Lung (tissue), 12 donors: ENCODE measurements around the gene ACOT13. TPM values are rescaled to one million over a fixed set of nuclear protein-coding genes. Genes with fewer than 3 reads are reported as not detected.
"Not testable (repeated sequence)": the region's sequence is repeated elsewhere in the genome, so short reads cannot be mapped to it uniquely, and the experiment has no call there.

ENCODE experiments used
- ATAC-seq: fragments of 200-7000 bp; cut with Tn5 transposase; one replicate; pipeline ENCODE4 v1.9.1; 2020; ENCODE audit warnings: moderate number of reproducible peaks; ENCODE audit not compliant: insufficient read depth, low FRiP score
- DNase-seq, 3 donors: peaks; one replicate each; pipeline ENCODE4 v3.0.0-alpha.2; 2013 to 2017
- H3K27ac ChIP-seq, 2 donors: one replicate each; pipeline ENCODE4 v1.5.1; 2013; ENCODE audit warnings: mild to moderate bottlenecking in 2 of 2, moderate library complexity in 2 of 2, control low read depth in 1 of 2, inconsistent platforms in 1 of 2, low read depth in 1 of 2, low read length in 1 of 2
- H3K27me3 ChIP-seq, 3 donors: one replicate each; pipeline ENCODE4 v1.5.1; 2013; ENCODE audit warnings: low read length in 2 of 3; ENCODE audit not compliant: control insufficient read depth in 3 of 3, insufficient read depth in 3 of 3
- H3K36me3 ChIP-seq, 4 donors: one replicate each; pipeline ENCODE4 v1.5.1; 2013; ENCODE audit warnings: low read length in 4 of 4, mild to moderate bottlenecking in 1 of 4, moderate library complexity in 1 of 4; ENCODE audit not compliant: control insufficient read depth in 4 of 4, insufficient read depth in 4 of 4
- H3K4me1 ChIP-seq, 5 donors: one replicate each; pipeline ENCODE4 v1.5.1; 2013; ENCODE audit warnings: low read length in 5 of 5, mild to moderate bottlenecking in 2 of 5, moderate library complexity in 1 of 5; ENCODE audit not compliant: control insufficient read depth in 5 of 5, insufficient read depth in 5 of 5
- H3K4me3 ChIP-seq: one replicate; pipeline ENCODE4 v1.5.1; 2013; ENCODE audit warnings: mild to moderate bottlenecking, control low read depth, moderate library complexity
- H3K9ac ChIP-seq, 2 donors: one replicate each; pipeline ENCODE4 v1.5.1; 2013; ENCODE audit warnings: low read length in 2 of 2, control low read depth in 1 of 2; ENCODE audit not compliant: insufficient read depth in 1 of 2
- H3K9me3 ChIP-seq, 4 donors: one replicate each; pipeline ENCODE4 v1.5.1; 2013; ENCODE audit warnings: low read length in 3 of 4, mild to moderate bottlenecking in 1 of 4, moderate library complexity in 1 of 4; ENCODE audit not compliant: control insufficient read depth in 4 of 4, insufficient read depth in 3 of 4
- WGBS, 2 donors: extraction: QIAGEN DNeasy Blood & Tissue Kit; methylation state at CpG; one replicate each; pipeline ENCODE4 v1.1.7; 2013; 5-methylcytosine and 5-hydroxymethylcytosine counted together
- polyA plus RNA-seq, 2 donors: library from polyadenylated mRNA; stranded (reverse); fragments of 200-250 nt; gene quantifications; one replicate each; pipeline ENCODE4 v1.2.1, GENCODE V29; 2013
- total RNA-seq, 2 donors: library from RNA; depleted of rRNA in 1 of 2; stranded (reverse); fragments of >200 nt in 1 of 2; gene quantifications; one replicate each; pipeline ENCODE4 v1.2.1, GENCODE V29; 2014 to 2021
- TF ChIP-seq, protein P1 (sequence below): IDR thresholded peaks from 2 replicates; pipeline ENCODE4 v1.5.1; 2012; ENCODE audit warnings: mild to moderate bottlenecking; ENCODE audit errors: control extremely low read depth, extremely low read depth
- donor health status: control.
- donor health status: control.
- donor health status: Bipolar disorder and iron deficiency.
- donor health status: healthy.
- donor health status: DM: yes; HTN: yes; CAD: no.

ACOT13 gene
- total and polyA plus RNA-seq, 4 donors = 4.7 to 59.3 (median 14.3) TPM

DNA sequence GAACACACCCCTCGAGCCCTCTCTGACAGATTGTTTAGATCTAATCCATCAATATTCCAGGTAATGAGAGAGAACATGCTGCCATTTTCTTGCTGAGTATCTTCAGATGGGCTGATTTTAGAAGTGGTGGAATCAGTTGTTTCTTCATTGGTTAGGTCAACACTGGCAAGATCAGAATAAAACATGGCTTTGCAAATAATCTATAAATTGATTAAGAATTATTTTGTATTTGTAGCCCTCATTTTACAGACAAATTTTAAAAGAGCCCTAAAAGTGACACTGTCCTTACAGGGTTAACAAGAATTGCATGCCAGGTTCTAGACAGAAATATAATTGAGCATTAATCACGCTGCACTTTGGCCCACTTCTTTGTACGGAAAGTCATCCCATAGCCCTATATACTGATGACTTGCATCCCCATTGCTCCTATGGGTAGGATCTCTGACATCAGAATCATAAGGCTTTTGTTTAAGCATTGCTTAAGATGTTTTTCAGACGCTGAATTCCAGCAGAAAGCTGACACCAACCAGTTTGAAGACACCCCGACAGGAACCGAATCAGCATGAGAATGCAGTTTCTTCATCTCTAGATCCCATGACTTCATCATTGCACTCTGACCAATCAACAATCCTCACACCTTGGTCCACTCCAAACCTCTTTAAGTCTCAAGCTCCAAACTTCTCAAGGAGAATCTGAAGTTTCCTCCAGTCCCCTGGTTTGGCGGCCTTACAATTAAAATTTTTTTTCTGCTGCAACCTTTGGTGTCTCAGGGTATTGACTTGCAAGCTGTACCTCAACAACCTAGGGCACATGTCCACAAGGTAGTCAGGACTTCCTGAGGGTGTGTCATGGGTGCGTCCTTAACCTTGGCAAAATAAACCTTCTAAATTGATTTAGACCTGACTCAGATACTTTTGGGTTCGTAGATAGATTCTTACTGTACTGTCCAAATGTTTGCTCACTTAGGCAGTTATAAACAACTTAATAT lies 8.0 kb upstream of the ACOT13 start:
- no peak overlapping the region for H3K4me3 ChIP-seq
- TF ChIP-seq, protein P1, sequence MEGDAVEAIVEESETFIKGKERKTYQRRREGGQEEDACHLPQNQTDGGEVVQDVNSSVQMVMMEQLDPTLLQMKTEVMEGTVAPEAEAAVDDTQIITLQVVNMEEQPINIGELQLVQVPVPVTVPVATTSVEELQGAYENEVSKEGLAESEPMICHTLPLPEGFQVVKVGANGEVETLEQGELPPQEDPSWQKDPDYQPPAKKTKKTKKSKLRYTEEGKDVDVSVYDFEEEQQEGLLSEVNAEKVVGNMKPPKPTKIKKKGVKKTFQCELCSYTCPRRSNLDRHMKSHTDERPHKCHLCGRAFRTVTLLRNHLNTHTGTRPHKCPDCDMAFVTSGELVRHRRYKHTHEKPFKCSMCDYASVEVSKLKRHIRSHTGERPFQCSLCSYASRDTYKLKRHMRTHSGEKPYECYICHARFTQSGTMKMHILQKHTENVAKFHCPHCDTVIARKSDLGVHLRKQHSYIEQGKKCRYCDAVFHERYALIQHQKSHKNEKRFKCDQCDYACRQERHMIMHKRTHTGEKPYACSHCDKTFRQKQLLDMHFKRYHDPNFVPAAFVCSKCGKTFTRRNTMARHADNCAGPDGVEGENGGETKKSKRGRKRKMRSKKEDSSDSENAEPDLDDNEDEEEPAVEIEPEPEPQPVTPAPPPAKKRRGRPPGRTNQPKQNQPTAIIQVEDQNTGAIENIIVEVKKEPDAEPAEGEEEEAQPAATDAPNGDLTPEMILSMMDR = no peak
- DNase-seq (no peak), ATAC-seq (peak; percentile 62)
- H3K9me3 ChIP-seq = no peaks in the 10 kb centered on the region
- no peaks in the 10 kb centered on the region for H3K27me3 ChIP-seq
- no peak overlapping the region for H3K9ac ChIP-seq
- H3K27ac ChIP-seq = peak overlapping the region in 1 of 2 donors; percentile 24
- H3K36me3 ChIP-seq = peaks cover 5 to 15% (median 13%) of the 10 kb centered on the region in 4 donors
- 59 to 64% methylated on average over 9 of the region's 9 CpGs for WGBS, 2 donors
- peaks cover 0 to 6% (median 1%) of the 10 kb centered on the region in 5 donors for H3K4me1 ChIP-seq

DNA sequence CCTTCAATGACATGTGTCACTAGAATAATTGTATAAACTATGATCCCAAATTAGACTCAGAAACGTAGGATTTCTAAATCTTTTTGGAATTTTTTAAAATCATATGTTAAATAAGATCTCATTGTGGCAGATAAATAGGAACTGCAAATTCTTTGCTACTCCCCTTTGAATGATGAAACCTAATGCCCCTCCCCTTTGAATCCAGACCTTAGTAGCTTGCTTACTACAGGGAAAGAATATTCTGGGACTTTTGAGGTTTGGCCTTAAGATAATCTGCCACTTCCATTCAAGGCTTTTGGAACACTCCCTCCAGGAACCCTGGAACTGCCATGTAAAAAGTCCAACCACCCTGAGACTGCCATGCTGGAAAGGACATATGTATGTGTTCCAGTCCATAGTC lies 7.3 kb upstream of the ACOT13 start:
- Histone ChIP-seq H3K36me3 (peaks cover 5 to 15% (median 13%) of the 10 kb centered on the region in 4 donors), H3K27ac (peak overlapping the region in 1 of 2 donors; percentile 67), H3K4me1 (peaks cover 0 to 6% (median 1%) of the 10 kb centered on the region in 5 donors), H3K9me3 (no peaks in the 10 kb centered on the region), H3K27me3 (no peaks in the 10 kb centered on the region), H3K9ac (no peak overlapping the region), H3K4me3 (no peak overlapping the region)
- WGBS, 2 donors = 40 to 61% methylated on average over 1 of the region's 1 CpG
- ATAC-seq (no peak), DNase-seq (no peak)
- TF ChIP-seq, protein P1 = no peak

DNA sequence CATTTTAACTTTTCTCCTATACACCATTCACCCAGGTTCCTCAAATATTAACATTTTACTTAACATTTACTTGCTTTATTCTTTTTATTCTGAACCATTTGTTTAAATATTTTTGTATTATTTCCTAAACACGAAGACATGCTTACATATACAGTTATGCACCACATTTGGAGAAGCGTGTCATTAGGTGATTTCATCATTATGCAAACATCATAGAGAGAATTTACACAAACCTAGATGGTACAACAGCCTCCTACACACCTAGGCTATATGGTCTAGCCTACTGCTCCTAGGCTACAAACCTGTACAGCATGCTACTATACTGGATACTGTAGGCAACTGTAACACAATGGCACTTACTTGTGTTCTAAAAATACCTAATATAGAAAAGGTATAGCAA lies 6.8 kb upstream of the ACOT13 start:
- H3K4me1 ChIP-seq = peaks cover 1 to 9% (median 4%) of the 10 kb centered on the region in 5 donors
- DNase-seq (no peak), ATAC-seq (no peak)
- H3K27ac ChIP-seq = no peak overlapping the region
- H3K9ac ChIP-seq = no peak overlapping the region
- whole genome bisulfite sequencing, 2 donors = 78 to 79% methylated on average over 2 of the region's 2 CpGs
- H3K36me3 ChIP-seq = peaks cover 5 to 17% (median 13%) of the 10 kb centered on the region in 4 donors
- TF ChIP-seq, protein P1 = no peak
- no peaks in the 10 kb centered on the region for H3K9me3 ChIP-seq
- H3K27me3 ChIP-seq = no peaks in the 10 kb centered on the region
- no peak overlapping the region for H3K4me3 ChIP-seq

DNA sequence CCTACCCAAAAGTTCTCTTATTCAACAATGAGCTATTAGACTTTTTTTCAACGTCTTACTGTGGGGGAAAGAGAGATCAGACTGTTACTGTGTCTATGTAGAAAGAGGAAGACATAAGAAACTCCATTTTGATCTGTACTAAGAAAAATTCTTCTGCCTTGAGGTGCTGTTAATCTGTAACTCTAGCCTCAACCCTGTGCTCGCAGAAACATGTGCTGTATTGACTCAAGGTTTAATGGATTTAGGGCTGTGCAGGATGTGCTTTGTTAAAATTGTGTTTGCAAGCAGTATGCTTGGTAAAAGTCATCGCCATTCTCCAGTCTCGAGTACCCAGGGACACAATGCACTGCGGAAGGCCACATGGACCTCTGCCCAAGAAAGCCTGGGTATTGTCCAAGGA lies 5.1 kb upstream of the ACOT13 start:
- H3K27me3 ChIP-seq, ATAC-seq, H3K9me3 ChIP-seq, H3K4me3 ChIP-seq, H3K27ac ChIP-seq, H3K9ac ChIP-seq: not testable (repeated sequence)
- Histone ChIP-seq H3K36me3 (peaks cover 5 to 19% (median 12%) of the 10 kb centered on the region in 4 donors), H3K4me1 (peaks cover 1 to 19% (median 7%) of the 10 kb centered on the region in 5 donors)
- 87 to 93% methylated on average over 5 of the region's 5 CpGs for WGBS, 2 donors
- peak in 1 of 3 donors; percentile 29 for DNase-seq
